ENCODE data around the gene HLA-G. TPM values are rescaled to one million over a fixed set of nuclear protein-coding genes. Genes with fewer than 3 reads are reported as not detected.

HLA-G gene
- total RNA-seq, 1 donor from 2014 or later: not detected

- no peaks in the 10 kb centered on the region for H3K4me1 Mint-ChIP-seq
- H3K27ac Mint-ChIP-seq (ENCODE audit: unreplicated experiment): no peak overlapping the region
- no peak for TF ChIP-seq CTCF (conservative IDR thresholded peaks at IDR 0.05)
- peaks cover 41% of the 10 kb centered on the region for H3K27me3 Mint-ChIP-seq (ENCODE audit: low read depth)
- H3K9me3 Mint-ChIP-seq: no peaks in the 10 kb centered on the region
- DNase-seq (ENCODE audit: low read depth, low spot score): no peak
- H3K4me3 Mint-ChIP-seq: no peak overlapping the region
- H3K36me3 Mint-ChIP-seq (ENCODE audit: low read depth): no peaks in the 10 kb centered on the region
These were observed 11.6 kb upstream of the HLA-G start for GRCh38 chr6:29816030-29816429.

DNA sequence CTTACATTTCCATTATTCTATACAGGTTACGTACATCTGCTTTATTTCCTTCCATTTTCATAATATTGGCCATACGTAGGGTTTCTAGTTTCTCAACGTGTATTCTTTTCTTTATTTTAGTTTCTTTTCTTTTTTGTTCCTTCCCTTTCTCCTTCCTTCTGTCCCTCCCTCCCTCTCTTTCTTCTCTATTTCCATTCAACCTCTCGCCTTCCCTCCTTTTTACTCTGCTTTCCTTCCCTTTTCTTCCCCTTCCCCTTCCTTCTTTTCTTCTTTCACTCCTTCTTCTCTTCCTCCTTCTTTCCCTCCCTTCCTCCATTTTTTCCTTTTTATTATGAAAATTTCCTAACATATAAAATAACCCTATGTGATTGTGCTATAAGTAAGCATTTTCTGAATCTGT, 8.7 kb upstream of the HLA-G start:
- no peak for DNase-seq (ENCODE audit: low read depth, low spot score)
- H3K4me3 Mint-ChIP-seq: no peak overlapping the region
- H3K9me3 Mint-ChIP-seq: no peaks in the 10 kb centered on the region
- TF ChIP-seq CTCF (conservative IDR thresholded peaks at IDR 0.05): no peak
- H3K36me3 Mint-ChIP-seq (ENCODE audit: low read depth): no peaks in the 10 kb centered on the region
- H3K27me3 Mint-ChIP-seq (ENCODE audit: low read depth): peaks cover 55% of the 10 kb centered on the region
- H3K27ac Mint-ChIP-seq (ENCODE audit: unreplicated experiment): no peak overlapping the region
- no peaks in the 10 kb centered on the region for H3K4me1 Mint-ChIP-seq

DNA sequence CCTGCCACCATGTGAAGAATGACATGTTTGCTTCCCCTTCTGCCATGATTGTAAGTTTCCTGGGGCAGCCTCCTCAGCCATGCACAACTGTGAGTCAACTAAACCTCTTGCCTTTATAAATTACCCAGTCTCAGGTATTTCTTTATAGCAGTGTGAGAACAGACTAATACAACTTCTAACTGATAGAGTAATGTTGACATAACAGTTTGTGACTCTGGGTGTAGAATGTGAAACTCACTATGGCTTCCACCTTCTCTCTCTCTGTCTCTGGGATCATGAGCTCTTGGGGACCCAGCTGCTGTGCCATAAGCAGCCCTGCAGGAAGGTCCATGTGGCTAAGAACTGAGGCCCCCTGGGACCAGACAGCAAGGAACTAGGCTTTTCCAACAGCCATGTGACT, 3.5 kb upstream of the HLA-G start:
- no peak overlapping the region for H3K27ac Mint-ChIP-seq (ENCODE audit: unreplicated experiment)
- no peaks in the 10 kb centered on the region for H3K9me3 Mint-ChIP-seq
- no peak for TF ChIP-seq CTCF (conservative IDR thresholded peaks at IDR 0.05)
- H3K4me3 Mint-ChIP-seq: no peak overlapping the region
- H3K36me3 Mint-ChIP-seq (ENCODE audit: low read depth): no peaks in the 10 kb centered on the region
- no peaks in the 10 kb centered on the region for H3K4me1 Mint-ChIP-seq
- H3K27me3 Mint-ChIP-seq (ENCODE audit: low read depth): peaks cover 91% of the 10 kb centered on the region
- DNase-seq (ENCODE audit: low read depth, low spot score): no peak

GRCh38 chr6:29825848-29826247, 1.8 kb upstream of the HLA-G start:
- no peak for DNase-seq (ENCODE audit: low read depth, low spot score)
- Mint-ChIP-seq H3K4me1 (no peaks in the 10 kb centered on the region), H3K36me3 (ENCODE audit: low read depth) (no peaks in the 10 kb centered on the region), H3K4me3 (no peak overlapping the region), H3K27ac (ENCODE audit: unreplicated experiment) (no peak overlapping the region), H3K9me3 (no peaks in the 10 kb centered on the region), H3K27me3 (ENCODE audit: low read depth) (peaks cover 96% of the 10 kb centered on the region)
- no peak for TF ChIP-seq CTCF (conservative IDR thresholded peaks at IDR 0.05)

DNA sequence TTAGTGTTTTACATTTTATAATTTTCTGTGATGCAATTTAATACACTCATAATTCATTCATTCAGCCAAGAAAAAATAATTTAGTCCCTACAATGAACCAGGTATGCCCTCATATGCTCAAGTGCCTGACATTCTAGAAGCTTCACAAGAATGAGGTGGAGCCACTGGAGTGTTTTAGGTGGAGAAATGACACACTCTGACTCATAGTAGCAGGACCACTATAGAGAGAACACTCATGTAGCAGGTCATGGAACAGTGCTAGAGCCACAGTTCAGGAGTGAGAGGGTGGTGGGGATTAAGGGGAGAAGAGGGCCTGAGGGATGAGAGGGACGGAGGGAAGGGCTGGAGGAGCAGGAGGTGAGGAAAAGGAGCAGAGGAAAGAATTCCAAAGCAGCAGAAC, 1.4 kb upstream of the HLA-G start:
- H3K4me1 Mint-ChIP-seq: no peaks in the 10 kb centered on the region
- peaks cover 96% of the 10 kb centered on the region for H3K27me3 Mint-ChIP-seq (ENCODE audit: low read depth)
- no peak overlapping the region for H3K4me3 Mint-ChIP-seq
- no peak for TF ChIP-seq CTCF (conservative IDR thresholded peaks at IDR 0.05)
- no peak overlapping the region for H3K27ac Mint-ChIP-seq (ENCODE audit: unreplicated experiment)
- DNase-seq (ENCODE audit: low read depth, low spot score): no peak
- no peaks in the 10 kb centered on the region for H3K9me3 Mint-ChIP-seq
- no peaks in the 10 kb centered on the region for H3K36me3 Mint-ChIP-seq (ENCODE audit: low read depth)

- no peaks in the 10 kb centered on the region for H3K9me3 Mint-ChIP-seq
- no peak for DNase-seq (ENCODE audit: low read depth, low spot score)
- H3K27ac Mint-ChIP-seq (ENCODE audit: unreplicated experiment): no peak overlapping the region
- no peaks in the 10 kb centered on the region for H3K36me3 Mint-ChIP-seq (ENCODE audit: low read depth)
- H3K27me3 Mint-ChIP-seq (ENCODE audit: low read depth): peaks cover 99% of the 10 kb centered on the region
- TF ChIP-seq CTCF (conservative IDR thresholded peaks at IDR 0.05): no peak
- no peaks in the 10 kb centered on the region for H3K4me1 Mint-ChIP-seq
- no peak overlapping the region for H3K4me3 Mint-ChIP-seq
These were observed 809 bp downstream of the HLA-G start for GRCh38 chr6:29828471-29828797.
